Activated naive CD8-positive, alpha-beta T cell treated with anti-CD3 and anti-CD28 coated beads, Interleukin-2, amount 50 U/mL, for 24 hours (primary cell): ENCODE measurements around the gene PVALEF.

ENCODE experiments used
- ATAC-seq: fragments of 150-1000 bp; cut with Tn5 transposase; one replicate; pipeline ENCODE4 v1.10.0; 2021
- DNase-seq: peaks from one replicate; pipeline ENCODE4 v3.0.0; 2021
- H3K27ac Mint-ChIP-seq: one replicate; pipeline ENCODE4 v1.8.0; 2021; ENCODE audit warnings: mild to moderate bottlenecking, mixed read lengths
- H3K27me3 Mint-ChIP-seq: one replicate; pipeline ENCODE4 v1.8.0; 2021; ENCODE audit warnings: mixed read lengths
- H3K36me3 Mint-ChIP-seq: one replicate; pipeline ENCODE4 v1.8.0; 2021; ENCODE audit warnings: low read depth, mixed read lengths
- H3K4me1 Mint-ChIP-seq: one replicate; pipeline ENCODE4 v1.8.0; 2021; ENCODE audit warnings: mixed read lengths
- H3K4me3 Mint-ChIP-seq: one replicate; pipeline ENCODE4 v1.8.0; 2021; ENCODE audit warnings: mild to moderate bottlenecking, moderate library complexity, mixed read lengths
- H3K9me3 Mint-ChIP-seq: one replicate; pipeline ENCODE4 v1.8.0; 2021; ENCODE audit warnings: mixed read lengths

The PVALEF gene

GRCh38 chr17:81187586-81188490, 22.5 kb downstream of the PVALEF start:
- H3K27me3 Mint-ChIP-seq = peaks cover 5% of the 10 kb centered on the region
- DNase-seq (no peak), ATAC-seq (no peak)
- no peak overlapping the region for H3K27ac Mint-ChIP-seq
- no peaks in the 10 kb centered on the region for H3K36me3 Mint-ChIP-seq
- H3K4me3 Mint-ChIP-seq = no peak overlapping the region
- H3K4me1 Mint-ChIP-seq = no peaks in the 10 kb centered on the region
- H3K9me3 Mint-ChIP-seq = no peaks in the 10 kb centered on the region

GRCh38 chr17:81188491-81188840, 23.2 kb downstream of the PVALEF start:
- Mint-ChIP-seq H3K36me3 (no peaks in the 10 kb centered on the region), H3K4me3 (no peak overlapping the region), H3K9me3 (no peaks in the 10 kb centered on the region), H3K4me1 (no peaks in the 10 kb centered on the region), H3K27ac (no peak overlapping the region), H3K27me3 (peaks cover 5% of the 10 kb centered on the region)
- no peak for ATAC-seq
- no peak for DNase-seq

DNA sequence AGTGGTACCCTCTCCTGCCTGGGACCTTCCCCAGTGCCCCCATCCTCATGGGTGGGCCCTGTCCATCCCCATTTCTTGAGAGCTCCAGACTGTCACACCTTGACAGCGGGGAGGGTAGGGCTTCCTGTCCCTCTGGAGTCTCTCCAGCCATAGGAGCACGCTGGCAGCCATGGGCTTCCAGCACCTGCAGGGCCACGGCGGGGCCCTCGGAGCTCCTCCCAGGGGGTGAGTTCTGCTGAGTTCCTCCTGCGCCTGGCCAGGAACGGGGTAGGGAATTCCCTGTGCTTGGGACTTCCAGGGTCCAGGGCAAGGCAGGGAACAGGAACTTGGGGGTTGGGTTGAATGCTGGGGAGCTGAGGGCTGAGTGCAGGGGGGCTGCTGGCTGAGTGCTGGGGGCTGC, 23.7 kb downstream of the PVALEF start:
- ATAC-seq = no peak
- Mint-ChIP-seq H3K27me3 (peaks cover 4% of the 10 kb centered on the region), H3K27ac (no peak overlapping the region), H3K36me3 (no peaks in the 10 kb centered on the region), H3K9me3 (no peaks in the 10 kb centered on the region), H3K4me1 (no peaks in the 10 kb centered on the region), H3K4me3 (no peak overlapping the region)
- DNase-seq = no peak

DNA sequence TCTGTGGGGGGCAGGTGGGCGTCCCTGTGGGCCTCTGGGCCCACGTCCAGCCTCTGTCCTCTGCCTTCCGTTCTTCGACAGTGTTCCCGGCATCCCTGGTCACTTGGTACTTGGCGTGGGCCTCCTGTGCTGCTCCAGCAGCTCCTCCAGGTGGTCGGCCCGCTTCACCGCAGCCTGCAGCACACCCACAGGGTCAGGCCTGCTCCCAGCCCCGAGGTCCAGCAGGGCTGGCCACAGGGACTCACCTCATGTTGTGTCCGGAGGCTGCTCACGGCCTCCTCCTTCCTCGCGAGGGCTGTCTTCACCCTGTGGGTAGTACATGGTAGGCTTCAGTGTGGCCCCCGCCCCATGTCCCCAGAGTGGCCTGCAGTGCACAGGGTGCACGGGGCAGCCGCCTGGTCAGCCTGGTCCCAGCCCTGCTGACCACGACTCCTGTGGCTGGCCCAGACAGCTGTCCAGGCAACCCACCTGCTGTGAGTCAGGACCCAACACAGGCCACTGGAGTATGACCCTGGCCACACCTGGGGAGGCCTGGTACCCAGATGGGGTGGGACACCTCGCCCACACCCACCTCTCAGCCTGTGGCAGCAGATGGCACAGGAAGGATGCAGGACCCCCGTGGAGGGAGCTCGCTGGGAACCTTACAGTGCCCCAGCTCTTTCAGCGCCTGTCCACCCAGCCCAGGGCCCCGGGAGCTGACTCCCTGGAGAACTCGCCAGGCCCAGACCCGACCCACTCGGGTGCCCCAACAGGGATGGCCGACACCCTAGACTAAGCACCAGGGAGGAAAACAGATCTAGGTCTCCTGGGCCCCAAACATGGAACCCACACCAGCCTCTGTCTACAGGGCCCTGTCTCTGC, 24.6 kb downstream of the PVALEF start:
- no peak overlapping the region for H3K4me3 Mint-ChIP-seq
- no peaks in the 10 kb centered on the region for H3K36me3 Mint-ChIP-seq
- H3K9me3 Mint-ChIP-seq = no peaks in the 10 kb centered on the region
- DNase-seq (no peak), ATAC-seq (peak; percentile 21)
- H3K27me3 Mint-ChIP-seq = no peaks in the 10 kb centered on the region
- H3K4me1 Mint-ChIP-seq = no peaks in the 10 kb centered on the region
- H3K27ac Mint-ChIP-seq = no peak overlapping the region

- ATAC-seq (no peak), DNase-seq (no peak)
- Mint-ChIP-seq H3K4me3 (no peak overlapping the region), H3K4me1 (no peaks in the 10 kb centered on the region), H3K9me3 (no peaks in the 10 kb centered on the region), H3K27ac (no peak overlapping the region), H3K36me3 (no peaks in the 10 kb centered on the region), H3K27me3 (no peaks in the 10 kb centered on the region)
These were observed 25.3 kb downstream of the PVALEF start for GRCh38 chr17:81190591-81190990.

GRCh38 chr17:81191116-81191515, 25.8 kb downstream of the PVALEF start:
- Mint-ChIP-seq H3K4me1 (no peaks in the 10 kb centered on the region), H3K27me3 (no peaks in the 10 kb centered on the region), H3K27ac (no peak overlapping the region), H3K4me3 (no peak overlapping the region), H3K9me3 (no peaks in the 10 kb centered on the region), H3K36me3 (no peaks in the 10 kb centered on the region)
- no peak for ATAC-seq
- DNase-seq = no peak

DNA sequence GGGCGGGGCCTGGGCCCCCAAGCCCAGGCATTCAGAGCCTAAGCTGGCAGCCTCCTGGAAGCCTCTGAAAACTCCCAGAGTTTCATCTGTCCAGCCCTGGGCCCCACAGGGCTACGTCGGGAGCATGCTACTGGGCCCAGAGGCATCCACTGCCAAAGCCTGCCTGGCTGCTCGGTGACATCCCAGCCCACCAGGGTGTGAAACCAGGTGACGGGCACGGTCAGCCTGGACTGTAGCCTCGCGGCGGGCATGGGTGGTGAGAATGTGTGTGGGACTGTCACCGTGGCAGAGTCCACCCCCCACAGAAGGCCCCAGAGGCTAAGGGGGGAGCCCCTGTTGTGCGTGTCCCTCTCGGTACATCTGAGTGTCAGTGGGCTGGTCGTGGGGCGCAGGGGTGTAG, 26.3 kb downstream of the PVALEF start:
- Mint-ChIP-seq H3K9me3 (no peaks in the 10 kb centered on the region), H3K4me1 (no peaks in the 10 kb centered on the region), H3K27me3 (no peaks in the 10 kb centered on the region), H3K27ac (no peak overlapping the region), H3K4me3 (no peak overlapping the region), H3K36me3 (no peaks in the 10 kb centered on the region)
- DNase-seq (no peak), ATAC-seq (no peak)

DNA sequence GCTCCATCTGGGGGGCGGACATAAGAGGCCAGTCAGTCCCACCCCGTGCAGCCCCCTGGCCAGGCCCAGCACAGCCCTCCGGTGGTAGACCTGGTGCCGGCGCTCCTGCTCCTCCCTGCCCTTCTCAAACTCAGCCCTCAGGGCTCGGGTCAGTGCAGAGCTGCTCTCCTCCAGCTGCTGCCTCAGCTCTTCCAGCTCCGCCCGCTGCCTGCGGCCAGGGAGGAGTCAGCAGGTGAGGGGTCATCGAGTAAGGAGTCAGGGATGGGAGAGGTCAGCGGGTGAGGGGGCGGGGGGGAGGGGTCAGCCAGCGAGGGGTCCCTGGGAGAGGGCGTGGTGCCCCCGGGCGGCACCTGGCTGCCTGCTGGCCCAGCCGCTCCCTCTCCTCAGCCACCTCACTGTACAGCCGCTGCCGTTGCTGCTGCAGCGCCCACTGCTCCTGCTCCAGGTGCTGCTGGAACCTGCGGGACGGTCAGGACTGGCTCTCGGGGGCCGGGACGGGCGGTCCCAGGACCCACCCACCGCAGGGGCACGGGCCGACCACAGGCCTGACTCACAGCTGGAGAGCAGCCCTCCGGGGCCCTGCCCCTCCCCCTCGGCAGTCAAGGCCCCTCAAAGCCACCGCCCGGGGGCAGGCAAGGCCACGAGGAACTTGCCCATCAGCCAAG, 27.2 kb downstream of the PVALEF start:
- Mint-ChIP-seq H3K9me3 (no peaks in the 10 kb centered on the region), H3K27ac (no peak overlapping the region), H3K4me3 (no peak overlapping the region), H3K27me3 (no peaks in the 10 kb centered on the region), H3K4me1 (no peaks in the 10 kb centered on the region), H3K36me3 (no peaks in the 10 kb centered on the region)
- DNase-seq = no peak
- no peak for ATAC-seq

DNA sequence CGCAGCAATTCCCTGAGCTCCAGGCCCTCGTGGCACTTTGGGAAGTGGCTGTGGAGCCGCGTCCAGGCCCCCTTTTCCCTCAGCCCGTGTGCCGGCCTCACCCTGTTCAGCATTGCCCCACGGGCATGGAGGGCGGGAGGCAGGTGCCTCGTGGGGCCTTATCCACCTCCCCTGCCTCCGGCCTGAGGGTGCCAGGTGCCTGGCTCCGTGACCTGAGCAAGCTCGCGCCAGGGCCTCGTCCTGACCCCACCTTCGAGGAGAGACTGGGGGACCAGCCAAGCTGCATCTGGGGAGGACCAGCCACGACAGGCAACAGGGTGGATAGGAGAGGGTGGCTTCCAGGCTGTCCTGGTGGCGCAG, 27.7 kb downstream of the PVALEF start:
- no peaks in the 10 kb centered on the region for H3K9me3 Mint-ChIP-seq
- ATAC-seq (no peak), DNase-seq (no peak)
- no peak overlapping the region for H3K4me3 Mint-ChIP-seq
- no peaks in the 10 kb centered on the region for H3K27me3 Mint-ChIP-seq
- H3K4me1 Mint-ChIP-seq = no peaks in the 10 kb centered on the region
- H3K27ac Mint-ChIP-seq = no peak overlapping the region
- H3K36me3 Mint-ChIP-seq = no peaks in the 10 kb centered on the region

GRCh38 chr17:81193470-81194224, 28.3 kb downstream of the PVALEF start:
- no peak for ATAC-seq
- no peak for DNase-seq
- H3K9me3 Mint-ChIP-seq = no peaks in the 10 kb centered on the region
- no peaks in the 10 kb centered on the region for H3K27me3 Mint-ChIP-seq
- no peak overlapping the region for H3K4me3 Mint-ChIP-seq
- H3K27ac Mint-ChIP-seq = no peak overlapping the region
- H3K36me3 Mint-ChIP-seq = no peaks in the 10 kb centered on the region
- no peaks in the 10 kb centered on the region for H3K4me1 Mint-ChIP-seq

GRCh38 chr17:81194225-81194760, 29.0 kb downstream of the PVALEF start:
- H3K9me3 Mint-ChIP-seq = no peaks in the 10 kb centered on the region
- DNase-seq (no peak), ATAC-seq (no peak)
- H3K4me1 Mint-ChIP-seq = no peaks in the 10 kb centered on the region
- no peaks in the 10 kb centered on the region for H3K36me3 Mint-ChIP-seq
- H3K4me3 Mint-ChIP-seq = no peak overlapping the region
- H3K27me3 Mint-ChIP-seq = no peaks in the 10 kb centered on the region
- no peak overlapping the region for H3K27ac Mint-ChIP-seq

DNA sequence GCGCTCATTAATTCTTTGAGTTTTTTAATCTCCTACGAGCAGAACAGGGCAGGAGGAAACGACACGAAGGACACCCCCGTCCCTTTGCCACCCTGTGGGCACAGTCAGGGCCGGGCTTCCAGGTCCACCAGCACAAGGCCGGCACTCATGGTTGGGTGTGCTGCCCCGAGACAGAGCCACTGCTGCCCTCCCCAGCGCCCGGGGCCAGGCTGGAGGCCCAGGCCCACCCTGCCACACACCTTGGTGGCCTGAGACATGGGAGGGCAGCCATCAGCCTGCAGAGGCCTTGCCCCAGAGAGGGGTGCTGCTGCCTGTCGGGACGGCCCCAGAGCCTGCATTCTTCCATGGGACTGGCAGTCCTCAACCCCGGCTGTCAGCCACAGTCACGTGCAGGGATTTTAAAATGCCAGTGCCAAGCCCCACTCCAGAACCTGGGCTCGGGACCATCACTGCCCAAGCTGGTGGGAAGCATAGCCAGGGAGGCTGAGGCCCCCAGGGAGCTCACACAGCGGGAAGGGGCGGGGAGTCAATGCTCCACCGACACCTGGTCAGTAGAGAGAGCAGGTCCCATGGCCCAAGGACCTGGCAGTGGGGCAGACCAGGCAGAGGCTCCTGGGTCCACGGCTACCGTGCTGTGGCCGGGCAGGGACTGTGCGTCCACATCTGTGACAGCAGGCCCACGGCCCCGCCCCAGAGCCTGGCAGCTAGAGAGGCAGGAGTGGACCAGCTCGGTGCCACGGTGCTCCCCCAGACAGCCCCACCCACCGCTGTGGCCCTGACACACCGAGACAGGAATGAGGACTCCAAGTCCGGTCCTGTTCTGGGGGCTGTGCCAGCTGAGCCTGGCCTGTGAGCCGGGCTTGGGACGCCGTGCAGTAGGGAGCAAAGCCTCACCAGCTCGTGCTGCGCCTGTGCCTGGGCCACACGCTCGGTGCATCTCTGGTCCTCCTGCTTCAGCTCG, 29.9 kb downstream of the PVALEF start:
- ATAC-seq (no peak), DNase-seq (no peak)
- Mint-ChIP-seq H3K4me3 (no peak overlapping the region), H3K36me3 (no peaks in the 10 kb centered on the region), H3K27me3 (no peaks in the 10 kb centered on the region), H3K9me3 (no peaks in the 10 kb centered on the region), H3K27ac (no peak overlapping the region), H3K4me1 (no peaks in the 10 kb centered on the region)

- Mint-ChIP-seq H3K36me3 (no peaks in the 10 kb centered on the region), H3K27me3 (no peaks in the 10 kb centered on the region), H3K27ac (no peak overlapping the region), H3K9me3 (no peaks in the 10 kb centered on the region), H3K4me1 (no peaks in the 10 kb centered on the region), H3K4me3 (no peak overlapping the region)
- no peak for DNase-seq
- ATAC-seq = no peak
These were observed 30.7 kb downstream of the PVALEF start for GRCh38 chr17:81195941-81196495.
